ENCODE results near the gene TEAD2.

Gene TEAD2

DNA sequence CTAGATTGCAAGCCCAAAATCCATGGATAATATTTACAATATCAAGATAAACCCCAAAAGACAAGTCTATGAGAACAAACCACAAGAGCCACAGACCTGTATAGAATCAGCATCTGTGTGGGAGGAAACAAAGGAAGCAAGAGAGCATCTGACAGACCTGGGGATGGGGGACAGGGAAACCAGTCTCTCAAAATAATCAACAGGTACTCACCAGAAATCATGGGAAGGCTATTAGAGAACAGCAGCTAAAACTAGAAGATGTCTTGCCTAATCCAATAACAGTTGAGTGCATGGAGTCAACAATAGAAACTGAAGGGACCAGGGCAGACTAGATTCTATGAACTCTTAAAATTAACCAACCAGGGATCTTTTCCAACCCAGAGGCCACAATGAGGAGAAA lies 45.9 kb downstream of the TEAD2 start:
- Histone ChIP-seq H3K4me2 (ENCODE audit: low read length) (peak overlapping the region; percentile 59), H3K27ac (ENCODE audit: low read depth, low read length) (peak overlapping the region; percentile 36), H3K4me3 (ENCODE audit: low read length) (peak overlapping the region; percentile 11), H3K9me2 (replicated peaks; ENCODE audit: control insufficient read depth, low read length) (no peaks in the 10 kb centered on the region), H3K9me3 (ENCODE audit: control insufficient read depth, insufficient read depth, low read length) (peaks cover 10% of the 10 kb centered on the region; the same call in 1 of the 2 replicates), H3K27me3 (ENCODE audit: control insufficient read depth, low read length) (no peaks in the 10 kb centered on the region), H3K36me3 (ENCODE audit: control insufficient read depth, low read length) (peaks cover 9% of the 10 kb centered on the region), H3K79me2 (ENCODE audit: control insufficient read depth, low read length) (peaks cover 17% of the 10 kb centered on the region), H4K20me1 (ENCODE audit: control insufficient read depth, insufficient read depth, low read depth, low read length) (no peaks in the 10 kb centered on the region), H3K4me1 (ENCODE audit: control insufficient read depth, low read length) (peaks cover 48% of the 10 kb centered on the region), H3F3A (ENCODE audit: control insufficient read depth, insufficient read depth) (peaks cover 15% of the 10 kb centered on the region)
- TF ChIP-seq CTCF (IDR thresholded peaks at IDR 0.05; ENCODE audit: low read depth, low read length, poor library complexity, severe bottlenecking), result no peak
- TF ChIP-seq EZH2phosphoT487 (IDR thresholded peaks at IDR 0.05; ENCODE audit: borderline replicate concordance, low read length), result no peak

DNA sequence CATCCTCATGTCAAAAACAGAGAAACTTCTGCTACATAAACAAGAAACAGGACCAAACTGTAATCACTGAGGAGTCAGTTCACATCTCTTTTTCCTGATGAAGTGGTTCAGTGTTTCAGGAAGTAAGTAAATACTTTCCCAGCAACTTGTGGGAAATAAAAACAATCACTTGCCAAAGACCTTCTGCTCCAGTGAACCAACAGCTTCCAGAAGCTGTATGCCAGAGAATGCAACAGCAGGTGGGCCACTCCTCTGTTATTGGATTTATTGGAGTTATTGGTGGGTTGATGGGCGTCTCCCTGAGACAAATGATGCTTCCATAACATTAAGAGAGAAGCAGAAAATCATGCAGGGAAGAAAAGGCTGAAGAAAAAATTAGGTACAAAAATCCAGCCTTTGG lies 47.1 kb downstream of the TEAD2 start:
- no peaks in the 10 kb centered on the region for H3K9me2 ChIP-seq (replicated peaks; ENCODE audit: control insufficient read depth, low read length)
- H3K27ac ChIP-seq (ENCODE audit: low read depth, low read length), result no peak overlapping the region

DNA sequence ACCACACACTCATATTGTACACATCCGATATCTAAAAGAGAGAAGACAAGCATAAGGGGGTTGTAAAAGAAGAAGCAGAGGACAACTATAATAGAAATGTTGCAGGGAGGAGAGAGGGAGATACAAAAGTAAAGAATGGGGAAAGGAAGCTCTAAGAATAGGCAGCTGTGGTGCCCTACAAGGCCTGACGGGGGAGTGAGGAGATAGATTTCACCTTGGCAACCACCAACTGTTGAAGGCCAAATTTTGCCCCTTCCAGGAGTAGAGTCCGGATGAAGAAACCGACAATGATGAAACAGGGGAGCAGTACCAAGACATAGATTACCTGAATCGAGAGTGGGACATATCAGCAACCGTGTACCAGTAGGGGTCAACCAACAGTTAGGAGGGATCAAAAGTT lies 53.1 kb downstream of the TEAD2 start:
- Histone ChIP-seq H3K9me2 (replicated peaks; ENCODE audit: control insufficient read depth, low read length) (no peaks in the 10 kb centered on the region), H3K4me1 (ENCODE audit: control insufficient read depth, low read length) (peaks cover 65% of the 10 kb centered on the region)
- peak; percentile 45 for TF ChIP-seq CTCF (IDR thresholded peaks at IDR 0.05; ENCODE audit: low read depth, low read length, poor library complexity, severe bottlenecking)
- TF ChIP-seq EZH2phosphoT487 (IDR thresholded peaks at IDR 0.05; ENCODE audit: borderline replicate concordance, low read length), result no peak

More for the DNA sequence above, 47.1 kb downstream of the TEAD2 start:
- Histone ChIP-seq H3F3A (ENCODE audit: control insufficient read depth, insufficient read depth) (peaks cover 10% of the 10 kb centered on the region), H3K4me3 (ENCODE audit: low read length) (peak overlapping the region; percentile 31), H3K4me2 (ENCODE audit: low read length) (peak overlapping the region; percentile 49), H3K79me2 (ENCODE audit: control insufficient read depth, low read length) (peaks cover 17% of the 10 kb centered on the region), H3K36me3 (ENCODE audit: control insufficient read depth, low read length) (peaks cover 20% of the 10 kb centered on the region), H3K4me1 (ENCODE audit: control insufficient read depth, low read length) (peaks cover 60% of the 10 kb centered on the region), H4K20me1 (ENCODE audit: control insufficient read depth, insufficient read depth, low read depth, low read length) (no peaks in the 10 kb centered on the region), H3K27me3 (ENCODE audit: control insufficient read depth, low read length) (no peaks in the 10 kb centered on the region), H3K9me3 (ENCODE audit: control insufficient read depth, insufficient read depth, low read length) (peaks cover 10% of the 10 kb centered on the region; the same call in 1 of the 2 replicates)
- TF ChIP-seq EZH2phosphoT487 (IDR thresholded peaks at IDR 0.05; ENCODE audit: borderline replicate concordance, low read length), result no peak
- TF ChIP-seq CTCF (IDR thresholded peaks at IDR 0.05; ENCODE audit: low read depth, low read length, poor library complexity, severe bottlenecking), result no peak

More for the DNA sequence above, 53.1 kb downstream of the TEAD2 start:
- no peak overlapping the region for H3K4me3 ChIP-seq (ENCODE audit: low read length)
- H3F3A ChIP-seq (ENCODE audit: control insufficient read depth, insufficient read depth), result peaks cover 5% of the 10 kb centered on the region
- peaks cover under 1% of the 10 kb centered on the region; the same call in 1 of the 2 replicates for H3K79me2 ChIP-seq (ENCODE audit: control insufficient read depth, low read length)
- no peaks in the 10 kb centered on the region for H3K9me3 ChIP-seq (ENCODE audit: control insufficient read depth, insufficient read depth, low read length)
- H4K20me1 ChIP-seq (ENCODE audit: control insufficient read depth, insufficient read depth, low read depth, low read length), result no peaks in the 10 kb centered on the region
- H3K36me3 ChIP-seq (ENCODE audit: control insufficient read depth, low read length), result peaks cover 23% of the 10 kb centered on the region
- H3K4me2 ChIP-seq (ENCODE audit: low read length), result peak overlapping the region; percentile 9; the same call in 1 of the 2 replicates
- H3K27ac ChIP-seq (ENCODE audit: low read depth, low read length), result peak overlapping the region; percentile 27; the same call in 1 of the 2 replicates
- no peaks in the 10 kb centered on the region for H3K27me3 ChIP-seq (ENCODE audit: control insufficient read depth, low read length)

Measured in DOHH2 (cell line).